SH-SY5Y (cell line): ENCODE results near the gene SPRING1.

Experiments
- GATA2 ChIP-seq: IDR thresholded peaks from 2 replicates; pipeline ENCODE4 v1.6.1; 2011; ENCODE audit warnings: mild to moderate bottlenecking, low read depth, low read length
- GATA3 ChIP-seq: IDR thresholded peaks from 2 replicates; pipeline ENCODE4 v1.6.1; 2011; ENCODE audit warnings: low read depth, mild to moderate bottlenecking, low read length, moderate library complexity

The SPRING1 gene

GRCh38 chr12:116759783-116760621, 22.1 kb upstream of the SPRING1 start:
- TF ChIP-seq GATA2, result no peak
- TF ChIP-seq GATA3, result no peak

- no peak for TF ChIP-seq GATA3
- no peak for TF ChIP-seq GATA2
Observed at GRCh38 chr12:116750298-116750697, 12.4 kb upstream of the SPRING1 start.

- TF ChIP-seq GATA2, result no peak
- TF ChIP-seq GATA3, result no peak
Observed at GRCh38 chr12:116749884-116750283, 12.0 kb upstream of the SPRING1 start.

GRCh38 chr12:116745554-116745953, 7.7 kb upstream of the SPRING1 start:
- TF ChIP-seq GATA3 (no peak), GATA2 (no peak)

- TF ChIP-seq GATA3, result no peak
- TF ChIP-seq GATA2, result no peak
Observed at GRCh38 chr12:116744766-116745165, 6.9 kb upstream of the SPRING1 start.

GRCh38 chr12:116739381-116739887, 1.6 kb upstream of the SPRING1 start:
- TF ChIP-seq GATA3 (no peak), GATA2 (no peak)

- TF ChIP-seq GATA2, result no peak
- no peak for TF ChIP-seq GATA3
Observed at GRCh38 chr12:116736962-116737773, 701 bp downstream of the SPRING1 start.

- TF ChIP-seq GATA3 (no peak), GATA2 (no peak)
Observed at GRCh38 chr12:116735951-116736599, 1.8 kb downstream of the SPRING1 start.

GRCh38 chr12:116735084-116735483, 2.8 kb downstream of the SPRING1 start:
- TF ChIP-seq GATA3, result no peak
- TF ChIP-seq GATA2, result no peak

- TF ChIP-seq GATA2, result no peak
- no peak for TF ChIP-seq GATA3
Observed at GRCh38 chr12:116734156-116734768, 3.6 kb downstream of the SPRING1 start.

- TF ChIP-seq GATA2 (no peak), GATA3 (no peak)
Observed at GRCh38 chr12:116731801-116732200, 6.1 kb downstream of the SPRING1 start.

GRCh38 chr12:116727891-116728290, 10.0 kb downstream of the SPRING1 start:
- TF ChIP-seq GATA3, result no peak
- TF ChIP-seq GATA2, result no peak

GRCh38 chr12:116727261-116727660, 10.6 kb downstream of the SPRING1 start:
- TF ChIP-seq GATA3 (no peak), GATA2 (no peak)

- no peak for TF ChIP-seq GATA2
Observed at GRCh38 chr12:116726694-116727093, 11.2 kb downstream of the SPRING1 start.
